KMS-11 (cell line): Measurements from ENCODE around the gene RPS14.

ENCODE experiments used
- H2AFZ ChIP-seq: fragments of 200-600 bp; sonication (generic); 2 replicates; pipeline ENCODE4 v1.6.1; 2016; ENCODE audit warnings: antibody characterized with exemption, mixed run types, low read depth
- H3K27ac ChIP-seq: fragments of 200-600 bp; sonication (generic); 2 replicates; pipeline ENCODE4 v1.6.1; 2016; ENCODE audit warnings: mild to moderate bottlenecking, mixed run types
- H3K27me3 ChIP-seq: fragments of 200-600 bp; sonication (generic); 2 replicates; pipeline ENCODE4 v1.6.1; 2017; ENCODE audit warnings: mild to moderate bottlenecking, low read depth, mixed run types, moderate library complexity; ENCODE audit not compliant: insufficient read depth
- H3K36me3 ChIP-seq: fragments of 200-600 bp; sonication (generic); 2 replicates; pipeline ENCODE4 v1.6.1; 2017; ENCODE audit warnings: mild to moderate bottlenecking, mixed run types; ENCODE audit not compliant: insufficient read depth
- H3K4me1 ChIP-seq: fragments of 200-600 bp; sonication (generic); 2 replicates; pipeline ENCODE4 v1.6.1; 2016; ENCODE audit warnings: mild to moderate bottlenecking, low read depth, mixed run types; ENCODE audit not compliant: poor library complexity, severe bottlenecking
- H3K4me2 ChIP-seq: fragments of 200-600 bp; sonication (generic); 2 replicates; pipeline ENCODE4 v1.7.0; 2016; ENCODE audit warnings: mild to moderate bottlenecking, mixed run types
- H3K4me3 ChIP-seq: fragments of 200-600 bp; sonication (generic); IDR thresholded peaks from 2 replicates; pipeline ENCODE4 v1.6.1; 2017; ENCODE audit warnings: low read depth, low read length, mixed read lengths; ENCODE audit not compliant: insufficient read depth
- H3K79me2 ChIP-seq: fragments of 200-600 bp; sonication (generic); 2 replicates; pipeline ENCODE4 v1.6.1; 2016; ENCODE audit warnings: low read depth, mixed run types; ENCODE audit not compliant: insufficient read depth
- H3K9ac ChIP-seq: fragments of 200-600 bp; sonication (generic); 2 replicates; pipeline ENCODE4 v1.6.1; 2016; ENCODE audit warnings: mild to moderate bottlenecking, mixed run types
- H4K20me1 ChIP-seq: fragments of 200-600 bp; sonication (generic); 2 replicates; pipeline ENCODE4 v1.6.1; 2016; ENCODE audit warnings: mild to moderate bottlenecking, mixed run types; ENCODE audit not compliant: insufficient read depth
- TF ChIP-seq, protein P1 (sequence below): fragments of 200-600 bp; sonication (generic); conservative IDR thresholded peaks from 2 replicates; pipeline ENCODE4 v1.6.1; 2017; ENCODE audit warnings: low read depth, mild to moderate bottlenecking, antibody characterized with exemption, low read length, moderate library complexity, mixed read lengths

The RPS14 gene

DNA sequence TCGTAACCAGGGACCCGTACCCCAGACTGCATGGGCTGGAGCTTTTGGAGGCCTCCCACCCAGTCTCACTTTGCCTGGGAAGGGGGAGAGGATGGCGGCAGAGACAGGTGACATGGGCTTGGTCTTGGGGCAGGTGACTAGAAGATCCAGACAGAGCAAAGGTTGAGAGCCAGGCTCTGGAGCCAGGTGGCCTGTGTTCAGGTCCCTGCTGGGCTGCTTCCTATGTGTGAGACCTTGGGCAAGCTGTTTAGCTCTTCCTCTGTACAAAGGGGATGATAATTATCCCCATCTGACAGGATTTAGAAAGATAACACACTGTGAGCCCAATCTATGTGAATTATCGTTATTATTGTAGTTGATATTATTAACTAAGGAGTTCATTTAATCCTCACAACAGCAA, 42.3 kb upstream of the RPS14 start:
- no peak overlapping the region for H3K9ac ChIP-seq
- H3K36me3 ChIP-seq, result no peaks in the 10 kb centered on the region
- no peak overlapping the region for H3K27ac ChIP-seq
- no peaks in the 10 kb centered on the region for H4K20me1 ChIP-seq
- H3K27me3 ChIP-seq, result no peaks in the 10 kb centered on the region
- no peak overlapping the region for H3K4me2 ChIP-seq
- no peaks in the 10 kb centered on the region for H3K79me2 ChIP-seq
- TF ChIP-seq, protein P1, sequence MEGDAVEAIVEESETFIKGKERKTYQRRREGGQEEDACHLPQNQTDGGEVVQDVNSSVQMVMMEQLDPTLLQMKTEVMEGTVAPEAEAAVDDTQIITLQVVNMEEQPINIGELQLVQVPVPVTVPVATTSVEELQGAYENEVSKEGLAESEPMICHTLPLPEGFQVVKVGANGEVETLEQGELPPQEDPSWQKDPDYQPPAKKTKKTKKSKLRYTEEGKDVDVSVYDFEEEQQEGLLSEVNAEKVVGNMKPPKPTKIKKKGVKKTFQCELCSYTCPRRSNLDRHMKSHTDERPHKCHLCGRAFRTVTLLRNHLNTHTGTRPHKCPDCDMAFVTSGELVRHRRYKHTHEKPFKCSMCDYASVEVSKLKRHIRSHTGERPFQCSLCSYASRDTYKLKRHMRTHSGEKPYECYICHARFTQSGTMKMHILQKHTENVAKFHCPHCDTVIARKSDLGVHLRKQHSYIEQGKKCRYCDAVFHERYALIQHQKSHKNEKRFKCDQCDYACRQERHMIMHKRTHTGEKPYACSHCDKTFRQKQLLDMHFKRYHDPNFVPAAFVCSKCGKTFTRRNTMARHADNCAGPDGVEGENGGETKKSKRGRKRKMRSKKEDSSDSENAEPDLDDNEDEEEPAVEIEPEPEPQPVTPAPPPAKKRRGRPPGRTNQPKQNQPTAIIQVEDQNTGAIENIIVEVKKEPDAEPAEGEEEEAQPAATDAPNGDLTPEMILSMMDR, result no peak
- no peak overlapping the region for H3K4me3 ChIP-seq
- H2AFZ ChIP-seq, result no peak overlapping the region
- H3K4me1 ChIP-seq, result peaks cover 16% of the 10 kb centered on the region

DNA sequence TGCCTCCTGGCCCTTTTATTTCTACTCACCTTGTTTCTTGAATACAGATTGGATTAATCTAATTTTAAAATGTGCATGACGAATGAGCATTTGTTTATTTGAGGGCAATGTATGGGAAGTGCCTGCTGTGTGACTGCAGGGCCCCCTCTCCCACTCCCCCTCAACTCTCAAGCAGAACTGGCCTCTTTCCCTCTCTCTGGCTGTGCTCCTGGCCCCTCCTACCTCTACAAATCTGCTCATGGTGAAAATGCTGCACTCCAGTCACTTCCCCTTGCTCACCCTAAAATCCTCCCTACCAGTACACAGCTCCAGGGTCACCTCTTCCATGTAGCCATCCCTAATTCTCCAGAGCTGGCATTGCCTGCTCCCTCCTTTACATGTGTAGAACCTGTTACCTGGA, 41.2 kb upstream of the RPS14 start:
- no peaks in the 10 kb centered on the region for H4K20me1 ChIP-seq
- peaks cover 16% of the 10 kb centered on the region for H3K4me1 ChIP-seq
- H3K27ac ChIP-seq, result no peak overlapping the region

DNA sequence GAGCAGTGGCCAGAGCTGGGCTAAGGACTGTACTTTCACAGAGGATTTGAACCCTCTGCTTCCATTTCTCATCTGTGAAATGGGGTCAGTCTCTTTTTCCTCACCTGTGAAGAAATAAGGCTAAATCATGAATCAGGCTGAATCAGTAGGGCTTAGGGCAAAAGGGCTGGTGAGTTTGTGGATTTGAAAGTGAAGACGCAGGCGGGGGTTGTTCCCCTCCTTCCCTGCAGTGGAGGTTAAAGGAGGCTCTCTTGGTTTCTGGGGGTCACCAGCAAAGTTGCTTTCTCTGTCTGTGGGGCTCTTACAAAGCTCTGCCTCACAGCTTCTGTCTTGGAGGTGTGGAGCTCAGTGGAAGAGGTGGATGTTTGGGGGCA, 40.7 kb upstream of the RPS14 start:
- peaks cover 16% of the 10 kb centered on the region for H3K4me1 ChIP-seq
- H3K4me3 ChIP-seq, result no peak overlapping the region
- TF ChIP-seq, protein P1, result no peak
- H3K27me3 ChIP-seq, result no peaks in the 10 kb centered on the region
- H3K36me3 ChIP-seq, result no peaks in the 10 kb centered on the region
- no peaks in the 10 kb centered on the region for H3K79me2 ChIP-seq
- H3K27ac ChIP-seq, result no peak overlapping the region
- no peaks in the 10 kb centered on the region for H4K20me1 ChIP-seq
- no peak overlapping the region for H3K4me2 ChIP-seq
- no peak overlapping the region for H3K9ac ChIP-seq
- no peak overlapping the region for H2AFZ ChIP-seq

More for the DNA sequence above, 41.2 kb upstream of the RPS14 start:
- no peak overlapping the region for H3K4me2 ChIP-seq
- TF ChIP-seq, protein P1, result no peak
- no peaks in the 10 kb centered on the region for H3K79me2 ChIP-seq
- no peak overlapping the region for H2AFZ ChIP-seq
- no peaks in the 10 kb centered on the region for H3K27me3 ChIP-seq
- H3K4me3 ChIP-seq, result no peak overlapping the region
- no peaks in the 10 kb centered on the region for H3K36me3 ChIP-seq
- no peak overlapping the region for H3K9ac ChIP-seq

DNA sequence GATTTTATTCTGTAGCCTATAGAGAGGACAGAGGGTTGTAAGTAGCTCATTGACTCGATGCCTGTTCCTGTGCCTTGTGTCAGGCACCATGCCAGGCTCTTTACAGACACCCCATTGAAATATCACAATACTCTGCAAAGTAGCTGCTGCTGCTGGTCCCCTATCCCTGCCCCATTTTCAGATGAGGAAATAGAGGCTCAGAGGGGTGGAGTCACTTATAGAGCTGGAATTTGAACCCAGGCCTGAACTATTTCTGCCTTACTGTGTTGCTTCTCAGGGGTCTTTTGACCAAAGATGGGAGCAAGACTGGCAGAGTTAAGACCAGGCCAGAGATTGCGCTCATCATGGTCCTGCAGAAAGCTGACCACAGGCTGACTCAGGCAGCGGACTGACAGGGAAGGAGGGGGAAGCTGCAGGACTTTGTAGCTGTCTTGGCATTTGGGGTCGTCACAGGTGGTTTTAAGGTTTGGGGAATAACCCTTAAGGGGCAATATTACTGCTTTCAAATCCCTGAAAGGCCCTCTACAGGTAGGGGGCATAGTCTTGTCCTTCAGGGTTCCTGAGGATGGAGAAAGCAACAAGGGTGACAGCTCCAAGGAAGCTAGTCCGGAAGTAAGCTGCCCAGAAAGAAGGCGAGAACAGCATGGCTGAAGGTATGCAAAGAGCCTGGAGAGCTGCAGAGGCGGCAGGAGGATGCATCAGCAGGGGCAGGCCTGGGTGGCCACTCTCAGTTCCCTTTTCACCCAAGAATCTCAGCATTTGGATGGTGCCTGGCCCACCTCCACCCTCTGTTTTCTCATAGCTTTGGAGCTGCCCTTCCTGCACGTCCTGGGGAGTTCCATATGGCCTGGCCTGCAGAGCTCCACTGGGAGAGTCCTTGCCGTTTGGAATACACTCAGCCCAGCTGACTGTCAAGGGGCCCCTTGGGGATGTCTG, 40.1 kb upstream of the RPS14 start:
- Histone ChIP-seq H2AFZ (no peak overlapping the region), H3K36me3 (no peaks in the 10 kb centered on the region), H3K9ac (no peak overlapping the region), H4K20me1 (no peaks in the 10 kb centered on the region), H3K79me2 (no peaks in the 10 kb centered on the region), H3K27ac (no peak overlapping the region), H3K4me2 (no peak overlapping the region), H3K27me3 (no peaks in the 10 kb centered on the region), H3K4me3 (no peak overlapping the region), H3K4me1 (peaks cover 16% of the 10 kb centered on the region)
- TF ChIP-seq, protein P1, result no peak
